Osteoblast (primary cell): ENCODE data around the gene RNF112. TPM values are rescaled to one million over a fixed set of nuclear protein-coding genes. Genes with fewer than 3 reads are reported as not detected.

ENCODE experiments used
- DNase-seq: peaks from one replicate; pipeline ENCODE4 v3.0.0; 2011; ENCODE audit warnings: low spot score, mixed read lengths; ENCODE audit not compliant: insufficient read length; ENCODE audit errors: missing footprints
- H2AFZ ChIP-seq: 2 replicates; pipeline ENCODE4 v1.6.0; 2011; ENCODE audit warnings: mild to moderate bottlenecking, low read length
- H3K27ac ChIP-seq: 2 replicates; pipeline ENCODE4 v1.5.1; 2011; ENCODE audit warnings: mild to moderate bottlenecking, low read depth, low read length, moderate library complexity
- H3K27me3 ChIP-seq: 2 replicates; pipeline ENCODE4 v1.6.0; 2012; ENCODE audit warnings: mild to moderate bottlenecking, control low read depth, inconsistent platforms, low read length, moderate library complexity; ENCODE audit not compliant: insufficient read depth
- H3K36me3 ChIP-seq: 2 replicates; pipeline ENCODE4 v1.5.1; 2011; ENCODE audit warnings: mild to moderate bottlenecking, low read length, control low read depth, moderate library complexity; ENCODE audit not compliant: insufficient read depth
- H3K4me1 ChIP-seq: 2 replicates; pipeline ENCODE4 v1.5.1; 2011; ENCODE audit warnings: mild to moderate bottlenecking, low read length, control low read depth, moderate library complexity; ENCODE audit not compliant: insufficient read depth
- H3K4me2 ChIP-seq: 2 replicates; pipeline ENCODE4 v1.6.0; 2011; ENCODE audit warnings: mild to moderate bottlenecking, low read length; ENCODE audit not compliant: insufficient read depth
- H3K4me3 ChIP-seq: fragments of 200-600 bp; sonication (generic); 3 replicates; pipeline ENCODE4 v1.5.1; 2012; ENCODE audit warnings: mild to moderate bottlenecking, low read length, inconsistent platforms; ENCODE audit not compliant: insufficient read depth
- H3K79me2 ChIP-seq: 2 replicates; pipeline ENCODE4 v1.6.0; 2012; ENCODE audit warnings: mild to moderate bottlenecking, low read length, control low read depth, inconsistent platforms; ENCODE audit not compliant: insufficient read depth
- H3K9me3 ChIP-seq: 2 replicates; pipeline ENCODE4 v1.5.1; 2011; ENCODE audit warnings: low read depth, low read length, control low read depth
- H4K20me1 ChIP-seq: 2 replicates; pipeline ENCODE4 v1.6.0; 2012; ENCODE audit warnings: mild to moderate bottlenecking, low read length, control low read depth; ENCODE audit not compliant: insufficient read depth
- total RNA-seq: library from RNA; depleted of rRNA; stranded (reverse); fragments of >200 nt; gene quantifications from 2 replicates; pipeline ENCODE4 v1.2.3, GENCODE V29; 2012
- TF ChIP-seq, protein P1 (sequence below): IDR thresholded peaks from 2 replicates; pipeline ENCODE4 v1.5.1; 2011; ENCODE audit warnings: mild to moderate bottlenecking, low read depth, low read length, moderate library complexity; ENCODE audit errors: extremely low read depth

Gene RNF112
- total RNA-seq, 1 donor: 0.36 TPM

DNA sequence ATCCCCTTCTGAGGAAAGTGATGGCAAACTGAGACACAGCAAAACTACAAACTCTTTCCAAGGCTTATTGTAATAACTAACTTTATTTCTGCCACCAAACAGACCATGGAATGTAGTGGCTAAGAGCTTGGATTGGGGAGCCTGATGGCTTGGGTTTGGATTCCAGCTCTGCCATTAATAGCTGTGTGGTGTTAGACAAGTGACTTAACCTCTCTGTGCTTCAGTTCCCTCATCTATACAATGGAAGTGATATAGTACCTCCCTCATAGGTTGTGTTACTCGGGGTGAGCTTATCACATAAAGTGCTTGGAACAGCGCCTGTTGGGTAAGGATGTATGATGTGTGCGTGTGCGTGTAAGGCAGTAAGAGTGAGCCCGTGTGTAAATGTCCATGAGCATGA, 5.9 kb upstream of the RNF112 start:
- Histone ChIP-seq H2AFZ (no peak overlapping the region), H4K20me1 (no peaks in the 10 kb centered on the region), H3K9me3 (no peaks in the 10 kb centered on the region), H3K36me3 (no peaks in the 10 kb centered on the region), H3K27ac (no peak overlapping the region), H3K4me2 (no peak overlapping the region), H3K4me1 (peaks cover 9% of the 10 kb centered on the region), H3K79me2 (no peaks in the 10 kb centered on the region), H3K4me3 (no peak overlapping the region), H3K27me3 (no peaks in the 10 kb centered on the region)
- no peak for DNase-seq
- TF ChIP-seq, protein P1, sequence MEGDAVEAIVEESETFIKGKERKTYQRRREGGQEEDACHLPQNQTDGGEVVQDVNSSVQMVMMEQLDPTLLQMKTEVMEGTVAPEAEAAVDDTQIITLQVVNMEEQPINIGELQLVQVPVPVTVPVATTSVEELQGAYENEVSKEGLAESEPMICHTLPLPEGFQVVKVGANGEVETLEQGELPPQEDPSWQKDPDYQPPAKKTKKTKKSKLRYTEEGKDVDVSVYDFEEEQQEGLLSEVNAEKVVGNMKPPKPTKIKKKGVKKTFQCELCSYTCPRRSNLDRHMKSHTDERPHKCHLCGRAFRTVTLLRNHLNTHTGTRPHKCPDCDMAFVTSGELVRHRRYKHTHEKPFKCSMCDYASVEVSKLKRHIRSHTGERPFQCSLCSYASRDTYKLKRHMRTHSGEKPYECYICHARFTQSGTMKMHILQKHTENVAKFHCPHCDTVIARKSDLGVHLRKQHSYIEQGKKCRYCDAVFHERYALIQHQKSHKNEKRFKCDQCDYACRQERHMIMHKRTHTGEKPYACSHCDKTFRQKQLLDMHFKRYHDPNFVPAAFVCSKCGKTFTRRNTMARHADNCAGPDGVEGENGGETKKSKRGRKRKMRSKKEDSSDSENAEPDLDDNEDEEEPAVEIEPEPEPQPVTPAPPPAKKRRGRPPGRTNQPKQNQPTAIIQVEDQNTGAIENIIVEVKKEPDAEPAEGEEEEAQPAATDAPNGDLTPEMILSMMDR: no peak

DNA sequence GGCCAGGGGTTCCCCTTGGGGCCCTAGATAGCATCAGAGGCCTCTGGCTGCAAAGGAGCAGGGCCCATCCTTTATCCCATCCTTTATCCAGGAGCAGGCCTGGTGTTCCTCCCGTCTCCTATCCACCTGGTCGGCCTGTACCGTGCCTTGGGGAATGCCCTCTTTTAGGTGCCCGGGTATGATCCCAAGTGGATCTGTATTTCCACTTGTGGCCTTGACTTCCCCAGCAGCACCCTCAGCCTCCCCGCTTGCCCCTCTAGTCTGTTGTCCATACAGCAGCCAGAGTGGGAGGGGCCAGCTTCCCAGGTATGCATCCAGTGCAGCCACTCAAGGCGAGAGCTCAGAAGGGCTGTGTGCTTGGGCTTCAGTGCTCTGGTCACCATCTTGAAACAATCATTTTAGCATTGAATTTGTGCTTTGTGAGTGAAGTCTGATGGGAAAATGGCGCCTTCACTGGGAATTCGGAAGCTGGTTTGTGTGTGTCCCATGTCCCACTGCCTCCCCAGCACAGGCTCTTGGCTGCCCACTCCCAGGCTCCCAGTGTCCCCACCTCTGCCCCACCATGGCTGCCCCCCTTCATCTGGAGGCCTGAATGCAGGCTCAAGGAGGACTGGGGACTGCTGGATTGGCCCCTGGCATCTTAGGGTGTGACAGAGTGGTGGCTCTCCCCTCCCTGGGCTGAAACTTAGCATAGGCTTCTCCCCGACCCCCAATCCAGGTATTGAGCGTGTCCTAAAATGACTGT, 3.3 kb upstream of the RNF112 start:
- H3K4me3 ChIP-seq: no peak overlapping the region
- no peak overlapping the region for H2AFZ ChIP-seq
- peak; percentile 46 for DNase-seq
- H3K27ac ChIP-seq: no peak overlapping the region
- TF ChIP-seq, protein P1: no peak
- no peaks in the 10 kb centered on the region for H3K79me2 ChIP-seq
- H3K27me3 ChIP-seq: no peaks in the 10 kb centered on the region
- no peaks in the 10 kb centered on the region for H4K20me1 ChIP-seq
- no peaks in the 10 kb centered on the region for H3K36me3 ChIP-seq
- no peaks in the 10 kb centered on the region for H3K9me3 ChIP-seq
- no peak overlapping the region for H3K4me2 ChIP-seq
- H3K4me1 ChIP-seq: peaks cover 16% of the 10 kb centered on the region

DNA sequence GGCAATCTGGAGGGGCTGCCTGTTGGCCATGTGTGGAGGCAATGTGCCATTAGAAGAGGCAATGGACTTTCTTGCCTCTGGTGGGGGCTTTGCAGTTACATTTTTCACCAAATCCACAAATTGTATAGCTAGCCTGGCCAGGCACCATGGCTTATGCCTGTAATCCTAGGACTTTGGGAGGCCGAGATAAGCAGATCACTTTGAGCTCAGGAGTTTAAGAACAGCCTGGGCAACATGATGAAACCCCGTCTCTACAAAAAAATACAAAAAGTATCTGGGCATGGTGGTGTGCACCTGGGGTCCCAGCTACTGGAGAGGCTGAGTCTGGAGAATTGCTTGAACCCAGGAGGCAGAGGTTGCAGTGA, 2.7 kb upstream of the RNF112 start:
- Histone ChIP-seq H3K36me3 (no peaks in the 10 kb centered on the region), H4K20me1 (no peaks in the 10 kb centered on the region), H3K27ac (no peak overlapping the region), H3K4me2 (no peak overlapping the region), H2AFZ (no peak overlapping the region), H3K9me3 (no peaks in the 10 kb centered on the region), H3K4me3 (no peak overlapping the region), H3K79me2 (no peaks in the 10 kb centered on the region), H3K4me1 (peaks cover 16% of the 10 kb centered on the region), H3K27me3 (no peaks in the 10 kb centered on the region)
- DNase-seq: no peak
- TF ChIP-seq, protein P1: no peak

DNA sequence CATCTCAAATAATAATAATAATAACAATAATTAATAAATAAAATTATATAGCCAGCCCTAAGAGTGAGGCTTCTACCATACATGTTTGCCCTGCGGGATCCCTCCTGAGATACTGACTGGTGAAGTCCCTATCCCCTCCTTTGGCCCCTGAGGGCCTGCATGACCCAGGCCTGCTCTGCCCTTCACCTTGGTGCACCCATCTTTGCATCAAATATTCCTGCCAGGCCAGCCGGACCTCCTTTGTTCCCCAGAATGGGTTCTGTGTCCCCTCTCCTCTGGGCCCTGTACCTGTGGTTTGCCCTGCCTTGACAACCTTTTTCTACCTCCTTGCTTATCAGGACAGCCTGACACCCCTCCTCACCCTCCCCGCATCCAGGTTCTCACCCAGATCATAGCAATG, 2.0 kb upstream of the RNF112 start:
- H3K79me2 ChIP-seq: no peaks in the 10 kb centered on the region
- peaks cover 16% of the 10 kb centered on the region for H3K4me1 ChIP-seq
- no peak for DNase-seq
- peak overlapping the region; percentile 8 for H2AFZ ChIP-seq
- H3K27ac ChIP-seq: no peak overlapping the region
- no peaks in the 10 kb centered on the region for H3K9me3 ChIP-seq
- H3K36me3 ChIP-seq: no peaks in the 10 kb centered on the region
- no peak overlapping the region for H3K4me3 ChIP-seq
- no peak overlapping the region for H3K4me2 ChIP-seq
- no peaks in the 10 kb centered on the region for H3K27me3 ChIP-seq
- no peaks in the 10 kb centered on the region for H4K20me1 ChIP-seq
- TF ChIP-seq, protein P1: no peak
